NB4 (cell line): Measurements from ENCODE around the gene DSCAML1.

Source experiments
- DNase-seq: peaks from one replicate; pipeline ENCODE4 v3.0.0; 2010; ENCODE audit warnings: low read depth
- H3K4me3 ChIP-seq: one replicate; pipeline ENCODE4 v1.5.1; 2011; ENCODE audit warnings: mild to moderate bottlenecking, low read depth, low read length, moderate library complexity
- MYC ChIP-seq: IDR thresholded peaks from 2 replicates; pipeline ENCODE4 v1.6.1; 2011; ENCODE audit warnings: low read depth, low read length
- POLR2A ChIP-seq: IDR thresholded peaks from 2 replicates; pipeline ENCODE4 v1.6.1; 2011; ENCODE audit warnings: mild to moderate bottlenecking; ENCODE audit not compliant: insufficient read length; ENCODE audit errors: extremely low read depth
- TF ChIP-seq, protein P1 (sequence below): IDR thresholded peaks from 2 replicates; pipeline ENCODE4 v1.6.1; 2011; ENCODE audit warnings: low read depth, low read length
- TF ChIP-seq, protein P2 (sequence below): IDR thresholded peaks from one replicate; pipeline ENCODE4 v1.5.1; 2012; ENCODE audit warnings: low read depth, low read length

DSCAML1 gene

DNA sequence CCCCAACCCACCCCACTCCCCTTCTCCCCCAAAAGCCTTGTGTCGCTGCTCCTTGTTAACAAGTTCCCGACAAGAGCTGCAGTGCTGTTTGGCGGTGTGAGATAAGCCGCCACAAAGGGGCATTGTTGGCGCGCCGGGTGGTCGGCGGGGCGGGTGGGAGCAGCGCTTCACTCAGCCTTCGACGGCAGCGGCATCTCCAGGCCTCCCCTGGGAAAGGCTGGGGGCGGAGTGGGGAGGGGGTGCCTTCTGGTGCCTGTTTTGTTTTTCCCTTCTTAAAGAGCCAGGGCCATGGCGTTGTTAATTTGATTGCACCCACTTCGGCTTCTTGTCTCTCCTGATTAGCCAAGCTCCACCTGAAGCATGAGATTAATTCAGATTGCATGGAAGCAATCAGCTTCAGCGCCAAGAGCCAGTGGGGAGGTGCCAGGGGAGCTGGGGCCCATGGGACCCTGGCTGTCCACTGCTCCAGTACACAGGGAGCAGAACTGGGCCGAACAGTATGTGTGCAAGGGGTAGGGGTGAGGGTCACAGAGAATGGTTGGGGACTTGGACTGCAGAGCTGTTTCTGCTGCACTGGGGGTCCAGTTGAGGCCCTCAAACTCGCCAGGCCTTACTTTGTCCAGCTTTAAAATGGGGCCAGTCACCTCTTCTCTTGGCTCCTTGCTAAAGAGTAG is 304.3 kb downstream of the DSCAML1 start:
- DNase-seq: no peak
- TF ChIP-seq MYC (no peak), POLR2A (no peak)
- TF ChIP-seq, protein P1, sequence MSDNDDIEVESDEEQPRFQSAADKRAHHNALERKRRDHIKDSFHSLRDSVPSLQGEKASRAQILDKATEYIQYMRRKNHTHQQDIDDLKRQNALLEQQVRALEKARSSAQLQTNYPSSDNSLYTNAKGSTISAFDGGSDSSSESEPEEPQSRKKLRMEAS: no peak
- TF ChIP-seq, protein P2, sequence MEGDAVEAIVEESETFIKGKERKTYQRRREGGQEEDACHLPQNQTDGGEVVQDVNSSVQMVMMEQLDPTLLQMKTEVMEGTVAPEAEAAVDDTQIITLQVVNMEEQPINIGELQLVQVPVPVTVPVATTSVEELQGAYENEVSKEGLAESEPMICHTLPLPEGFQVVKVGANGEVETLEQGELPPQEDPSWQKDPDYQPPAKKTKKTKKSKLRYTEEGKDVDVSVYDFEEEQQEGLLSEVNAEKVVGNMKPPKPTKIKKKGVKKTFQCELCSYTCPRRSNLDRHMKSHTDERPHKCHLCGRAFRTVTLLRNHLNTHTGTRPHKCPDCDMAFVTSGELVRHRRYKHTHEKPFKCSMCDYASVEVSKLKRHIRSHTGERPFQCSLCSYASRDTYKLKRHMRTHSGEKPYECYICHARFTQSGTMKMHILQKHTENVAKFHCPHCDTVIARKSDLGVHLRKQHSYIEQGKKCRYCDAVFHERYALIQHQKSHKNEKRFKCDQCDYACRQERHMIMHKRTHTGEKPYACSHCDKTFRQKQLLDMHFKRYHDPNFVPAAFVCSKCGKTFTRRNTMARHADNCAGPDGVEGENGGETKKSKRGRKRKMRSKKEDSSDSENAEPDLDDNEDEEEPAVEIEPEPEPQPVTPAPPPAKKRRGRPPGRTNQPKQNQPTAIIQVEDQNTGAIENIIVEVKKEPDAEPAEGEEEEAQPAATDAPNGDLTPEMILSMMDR: no peak
- no peak overlapping the region for H3K4me3 ChIP-seq

DNA sequence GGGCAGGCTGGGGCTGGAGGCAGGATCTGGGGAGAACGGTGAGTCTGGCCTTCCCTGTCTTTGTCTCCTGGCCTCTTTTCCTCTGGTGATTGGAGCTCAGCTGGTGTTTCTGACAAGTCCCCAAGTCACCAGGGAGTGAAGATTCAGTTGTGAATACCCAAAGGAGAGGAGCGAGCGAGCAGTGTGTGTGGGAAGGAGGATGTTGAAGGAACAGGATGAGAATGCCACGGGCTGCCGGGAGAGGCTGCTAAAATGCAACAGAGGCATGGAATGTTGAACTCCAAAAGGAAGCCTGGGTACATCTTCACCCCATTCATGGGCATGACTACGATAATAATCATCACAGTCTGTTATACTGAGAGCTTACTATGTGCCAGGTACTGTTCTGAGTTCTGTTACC is 306.1 kb downstream of the DSCAML1 start:
- TF ChIP-seq, protein P1: no peak
- TF ChIP-seq POLR2A (no peak), MYC (no peak)
- TF ChIP-seq, protein P2: no peak
- no peak overlapping the region for H3K4me3 ChIP-seq
- DNase-seq: no peak

DNA sequence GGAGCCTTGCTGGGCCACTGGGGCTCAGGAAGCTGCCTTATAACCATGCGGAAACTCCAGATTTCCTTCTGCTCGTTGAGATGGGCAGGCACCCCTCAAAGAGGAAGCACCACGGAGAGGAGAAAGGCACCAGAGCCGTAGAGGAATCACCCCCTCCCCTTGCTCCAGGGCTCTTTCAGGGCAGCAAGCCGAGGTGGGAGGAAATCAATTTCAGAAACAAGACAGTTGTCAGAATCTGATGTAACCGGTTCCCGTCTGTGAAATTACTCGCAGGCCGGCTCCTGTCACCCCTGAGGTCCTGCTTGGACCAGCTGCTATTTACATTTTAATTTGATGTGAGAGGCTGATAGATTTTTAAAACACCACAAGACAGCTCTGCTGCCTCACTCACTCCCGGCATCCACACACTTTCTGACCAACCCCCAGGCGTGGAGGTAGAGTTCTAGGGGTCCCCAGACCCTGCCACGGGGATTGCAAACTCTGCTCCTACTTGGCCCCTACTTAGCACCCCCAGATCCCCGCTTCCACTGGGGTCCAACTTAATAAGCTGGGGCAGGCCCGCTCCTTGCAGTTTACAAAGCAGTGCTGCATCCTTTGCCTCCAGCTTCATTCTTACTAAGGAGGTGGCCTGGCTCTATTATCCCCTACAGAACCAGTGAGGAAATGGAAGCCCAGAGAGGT is 306.9 kb downstream of the DSCAML1 start:
- no peak for TF ChIP-seq POLR2A
- TF ChIP-seq, protein P1: no peak
- TF ChIP-seq MYC: no peak
- TF ChIP-seq, protein P2: no peak
- peak; percentile 43 for DNase-seq
- H3K4me3 ChIP-seq: no peak overlapping the region

DNA sequence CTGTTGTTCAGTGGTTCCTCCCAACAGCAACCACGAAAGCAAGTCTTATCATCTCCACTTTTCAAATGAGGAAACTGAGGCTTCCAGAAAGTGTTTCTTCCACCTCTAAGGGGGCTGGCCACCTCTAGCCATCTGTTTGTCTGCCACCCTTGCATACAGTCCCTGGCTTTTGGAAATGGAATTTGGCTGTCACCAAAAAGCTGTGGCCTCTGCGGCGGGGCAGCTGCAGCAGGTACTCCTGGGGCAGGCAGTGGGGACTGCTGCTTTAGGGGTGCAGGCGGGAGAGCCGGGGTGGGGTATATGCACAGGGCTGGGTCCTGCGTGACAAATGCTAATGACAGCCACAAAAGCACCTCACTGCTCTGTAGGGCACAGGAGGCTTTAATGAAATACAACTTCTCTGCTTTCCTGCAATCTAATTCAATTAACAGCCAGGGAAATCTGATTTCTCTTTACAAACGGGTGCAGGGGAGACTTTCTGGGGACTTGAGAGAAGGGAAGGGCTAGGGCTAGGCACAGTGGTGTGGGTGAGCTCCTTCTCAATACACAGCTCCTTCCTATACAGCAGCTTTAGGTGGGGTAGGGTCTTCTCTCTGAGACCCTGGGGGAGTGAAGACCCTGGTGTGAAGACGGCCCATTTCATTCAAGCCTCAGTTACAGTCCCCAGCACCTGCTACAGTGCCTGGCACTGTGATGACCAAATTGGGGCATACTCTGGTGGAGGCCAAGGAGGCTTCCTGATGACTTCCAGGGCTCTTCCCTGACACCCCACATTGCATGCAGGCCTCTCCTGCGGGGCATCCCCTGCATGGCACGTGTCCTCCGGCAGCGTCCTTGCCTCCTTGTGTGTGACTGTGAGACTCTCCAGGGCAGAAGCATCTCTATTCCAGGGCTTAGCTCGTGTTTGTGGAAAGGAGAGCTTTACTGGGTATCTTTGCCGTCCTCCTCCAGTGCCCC is 307.7 kb downstream of the DSCAML1 start:
- no peak for TF ChIP-seq MYC
- TF ChIP-seq, protein P2: no peak
- no peak for TF ChIP-seq POLR2A
- TF ChIP-seq, protein P1: no peak
- no peak for DNase-seq
- no peak overlapping the region for H3K4me3 ChIP-seq

DNA sequence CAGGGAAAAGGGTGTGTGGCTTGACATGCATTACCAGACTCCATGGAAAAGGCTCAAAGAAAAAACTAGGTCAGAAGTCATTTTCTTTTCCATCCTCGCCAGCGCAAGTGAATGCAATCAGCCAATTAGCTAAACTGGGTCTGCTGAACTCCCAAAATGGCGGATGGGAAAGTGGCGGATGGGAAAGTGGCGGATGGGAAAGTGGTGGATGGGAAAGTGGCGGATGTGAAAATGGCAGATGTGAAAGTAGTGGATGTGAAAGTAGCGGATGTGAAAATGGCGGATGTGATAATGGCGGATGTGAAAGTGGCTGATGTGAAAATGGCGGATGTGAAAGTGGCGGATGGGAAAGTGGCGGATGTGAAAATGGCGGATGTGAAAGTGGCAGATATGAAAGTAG is 311.0 kb downstream of the DSCAML1 start:
- DNase-seq: no peak
- TF ChIP-seq, protein P1: no peak
- TF ChIP-seq MYC: no peak
- no peak for TF ChIP-seq POLR2A
- TF ChIP-seq, protein P2: no peak
- H3K4me3 ChIP-seq: no peak overlapping the region
